GM21825 (cell line): ENCODE results near the gene KIF1A.
"Not testable (repeated sequence)": the region's sequence is repeated elsewhere in the genome, so short reads cannot be mapped to it uniquely, and the experiment has no call there.

Experiments
- ATAC-seq: cut with Tn5 transposase; IDR thresholded peaks from one replicate; pipeline ENCODE4 v1.9.1; 2021; ENCODE audit warnings: mild to moderate bottlenecking, moderate library complexity; ENCODE audit not compliant: unreplicated experiment

The KIF1A gene

GRCh38 chr2:240704651-240705050 lies 115.4 kb downstream of the KIF1A start:
- ATAC-seq: no peak

- no peak for ATAC-seq
These were observed 116.3 kb downstream of the KIF1A start for GRCh38 chr2:240703417-240704341.

- ATAC-seq: no peak
These were observed 117.4 kb downstream of the KIF1A start for GRCh38 chr2:240702640-240703011.

- no peak for ATAC-seq
These were observed 118.0 kb downstream of the KIF1A start for GRCh38 chr2:240701736-240702639.

- no peak for ATAC-seq
These were observed 118.8 kb downstream of the KIF1A start for GRCh38 chr2:240701091-240701735.

GRCh38 chr2:240700616-240701015 lies 119.4 kb downstream of the KIF1A start:
- not testable (repeated sequence) for ATAC-seq

GRCh38 chr2:240699835-240700234 lies 120.2 kb downstream of the KIF1A start:
- not testable (repeated sequence) for ATAC-seq

- not testable (repeated sequence) for ATAC-seq
These were observed 121.0 kb downstream of the KIF1A start for GRCh38 chr2:240698852-240699561.

GRCh38 chr2:240696469-240696868 lies 123.5 kb downstream of the KIF1A start:
- ATAC-seq: not testable (repeated sequence)

- not testable (repeated sequence) for ATAC-seq
These were observed 124.4 kb downstream of the KIF1A start for GRCh38 chr2:240695593-240695992.

- ATAC-seq: not testable (repeated sequence)
These were observed 125.7 kb downstream of the KIF1A start for GRCh38 chr2:240694304-240694703.

GRCh38 chr2:240692583-240693561 lies 127.1 kb downstream of the KIF1A start:
- ATAC-seq: not testable (repeated sequence)

- ATAC-seq: not testable (repeated sequence)
These were observed 128.2 kb downstream of the KIF1A start, which contains the start of gene AQP12A for GRCh38 chr2:240691631-240692420. AQP12A (plus strand) TSS chr2:240691866; CDS start chr2:240691914, 48 bp downstream.

GRCh38 chr2:240691075-240691427 lies 129.0 kb downstream of the KIF1A start:
- ATAC-seq: not testable (repeated sequence)

- not testable (repeated sequence) for ATAC-seq
These were observed 129.5 kb downstream of the KIF1A start for GRCh38 chr2:240690421-240691074.

GRCh38 chr2:240689975-240690374 lies 130.0 kb downstream of the KIF1A start:
- no peak for ATAC-seq

GRCh38 chr2:240688553-240688919 lies 131.5 kb downstream of the KIF1A start:
- ATAC-seq: no peak
